ENCODE results near the gene RERG.

RERG gene

GRCh38 chr12:15143467-15143866 is 77.8 kb downstream of the RERG start:
- TF ChIP-seq, protein P1, sequence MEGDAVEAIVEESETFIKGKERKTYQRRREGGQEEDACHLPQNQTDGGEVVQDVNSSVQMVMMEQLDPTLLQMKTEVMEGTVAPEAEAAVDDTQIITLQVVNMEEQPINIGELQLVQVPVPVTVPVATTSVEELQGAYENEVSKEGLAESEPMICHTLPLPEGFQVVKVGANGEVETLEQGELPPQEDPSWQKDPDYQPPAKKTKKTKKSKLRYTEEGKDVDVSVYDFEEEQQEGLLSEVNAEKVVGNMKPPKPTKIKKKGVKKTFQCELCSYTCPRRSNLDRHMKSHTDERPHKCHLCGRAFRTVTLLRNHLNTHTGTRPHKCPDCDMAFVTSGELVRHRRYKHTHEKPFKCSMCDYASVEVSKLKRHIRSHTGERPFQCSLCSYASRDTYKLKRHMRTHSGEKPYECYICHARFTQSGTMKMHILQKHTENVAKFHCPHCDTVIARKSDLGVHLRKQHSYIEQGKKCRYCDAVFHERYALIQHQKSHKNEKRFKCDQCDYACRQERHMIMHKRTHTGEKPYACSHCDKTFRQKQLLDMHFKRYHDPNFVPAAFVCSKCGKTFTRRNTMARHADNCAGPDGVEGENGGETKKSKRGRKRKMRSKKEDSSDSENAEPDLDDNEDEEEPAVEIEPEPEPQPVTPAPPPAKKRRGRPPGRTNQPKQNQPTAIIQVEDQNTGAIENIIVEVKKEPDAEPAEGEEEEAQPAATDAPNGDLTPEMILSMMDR (conservative IDR thresholded peaks at IDR 0.05; ENCODE audit: control insufficient read depth, insufficient read depth, low read depth, low read length) = no peak

DNA sequence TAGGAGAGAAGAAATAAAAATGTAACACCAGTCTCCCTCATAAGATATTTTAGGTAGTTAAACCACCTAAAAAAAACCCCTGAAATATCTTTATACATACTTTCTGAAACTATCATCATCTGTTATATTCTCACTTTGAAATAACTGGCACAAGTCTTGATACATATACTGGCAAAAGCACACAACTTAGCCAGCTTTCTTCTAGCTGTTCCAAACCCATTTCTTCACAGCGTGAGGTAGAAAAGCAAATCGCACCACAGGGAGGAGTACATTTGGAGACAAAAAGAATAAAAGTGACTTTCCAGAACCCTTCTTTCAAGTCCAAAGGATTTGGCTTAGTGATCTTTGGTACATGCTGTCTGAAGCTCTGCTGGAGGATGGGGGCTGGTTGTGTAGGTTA is 78.5 kb downstream of the RERG start:
- no peak overlapping the region for H3K4me3 ChIP-seq (ENCODE audit: control insufficient read depth, low read depth, low read length)
- TF ChIP-seq, protein P1 (conservative IDR thresholded peaks at IDR 0.05; ENCODE audit: control insufficient read depth, insufficient read depth, low read depth, low read length) = no peak
- no peak for DNase-seq (ENCODE audit: low read depth)

More at GRCh38 chr12:15143467-15143866, 77.8 kb downstream of the RERG start:
- DNase-seq (ENCODE audit: low read depth) = no peak
- H3K4me3 ChIP-seq (ENCODE audit: control insufficient read depth, low read depth, low read length) = no peak overlapping the region

DNA sequence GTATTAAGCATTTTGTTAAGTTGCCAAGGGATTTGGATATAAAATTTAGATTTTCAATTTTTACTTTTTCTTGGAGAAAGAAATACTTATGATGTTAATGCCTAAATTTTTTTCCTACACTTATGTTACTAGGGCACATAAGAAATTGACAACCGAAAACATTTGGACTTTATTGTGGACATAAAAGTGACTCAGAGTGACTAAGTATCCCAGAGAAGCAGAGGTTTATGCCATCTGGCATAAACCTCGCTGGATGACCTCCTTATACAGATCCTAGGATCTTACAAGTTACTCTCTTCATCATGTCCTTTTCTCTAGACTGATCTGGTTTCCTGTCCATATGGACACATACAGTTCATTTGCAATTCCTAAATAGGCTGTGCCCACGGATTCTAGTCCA is 89.8 kb downstream of the RERG start:
- TF ChIP-seq, protein P1 (conservative IDR thresholded peaks at IDR 0.05; ENCODE audit: control insufficient read depth, insufficient read depth, low read depth, low read length) = no peak
- no peak overlapping the region for H3K4me3 ChIP-seq (ENCODE audit: control insufficient read depth, low read depth, low read length)
- peak; percentile 95 for DNase-seq (ENCODE audit: low read depth)

- H3K4me3 ChIP-seq (ENCODE audit: control insufficient read depth, low read depth, low read length) = no peak overlapping the region
- TF ChIP-seq, protein P1 (conservative IDR thresholded peaks at IDR 0.05; ENCODE audit: control insufficient read depth, insufficient read depth, low read depth, low read length) = no peak
- DNase-seq (ENCODE audit: low read depth) = peak; percentile 59
Measured at GRCh38 chr12:15130541-15130940, 90.7 kb downstream of the RERG start.

GRCh38 chr12:15123401-15123800 is 97.8 kb downstream of the RERG start:
- no peak for DNase-seq (ENCODE audit: low read depth)
- no peak overlapping the region for H3K4me3 ChIP-seq (ENCODE audit: control insufficient read depth, low read depth, low read length)
- TF ChIP-seq, protein P1 (conservative IDR thresholded peaks at IDR 0.05; ENCODE audit: control insufficient read depth, insufficient read depth, low read depth, low read length) = no peak

DNA sequence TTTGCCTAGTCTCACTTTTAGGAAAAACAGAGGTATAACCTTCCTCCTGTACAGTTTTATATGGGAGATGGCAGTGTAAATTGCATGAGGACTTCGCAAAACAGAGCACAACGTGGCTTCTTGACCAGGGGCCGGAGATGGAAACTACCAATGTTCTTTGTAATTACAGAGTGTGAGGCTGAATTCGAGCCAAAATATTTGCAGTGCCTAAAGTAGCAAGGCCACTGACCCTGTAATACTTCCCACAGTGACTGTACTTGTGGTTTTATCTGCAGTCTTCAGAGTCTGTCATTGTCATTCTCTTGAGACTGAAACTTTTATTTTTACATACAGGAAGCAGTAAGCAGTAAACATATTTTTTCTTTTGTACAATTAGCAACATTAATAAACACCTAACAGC is 98.9 kb downstream of the RERG start:
- peak; percentile 4 for DNase-seq (ENCODE audit: low read depth)
- no peak overlapping the region for H3K4me3 ChIP-seq (ENCODE audit: control insufficient read depth, low read depth, low read length)
- TF ChIP-seq, protein P1 (conservative IDR thresholded peaks at IDR 0.05; ENCODE audit: control insufficient read depth, insufficient read depth, low read depth, low read length) = no peak

- TF ChIP-seq, protein P1 (conservative IDR thresholded peaks at IDR 0.05; ENCODE audit: control insufficient read depth, insufficient read depth, low read depth, low read length) = no peak
- DNase-seq (ENCODE audit: low read depth) = no peak
- H3K4me3 ChIP-seq (ENCODE audit: control insufficient read depth, low read depth, low read length) = no peak overlapping the region
Measured at GRCh38 chr12:15118955-15119354, 102.3 kb downstream of the RERG start.
